CD8-positive, alpha-beta memory T cell (primary cell): ENCODE data around the gene OBSCN. TPM values are rescaled to one million over a fixed set of nuclear protein-coding genes. Genes with fewer than 3 reads are reported as not detected.

Source experiments
- CTCF ChIA-PET: fragments of 350-600 bp; sonication (Branson Sonifier 250); formaldehyde crosslinking; loops from one replicate; lab custom pipeline; 2021; ENCODE audit warnings: antibody characterized with exemption; lab: Charles Lee
- POLR2A ChIA-PET: fragments of 350-600 bp; sonication (Branson Sonifier 250); formaldehyde crosslinking; loops from one replicate; lab custom pipeline; 2021; ENCODE audit warnings: antibody characterized with exemption; lab: Charles Lee
- DNase-seq, 5 donors: peaks; one replicate each; pipeline versions ENCODE4 v3.0.0 to v3.0.0-alpha.2; 2020 to 2022; ENCODE audit warnings: mixed read lengths in 1 of 5
- H3K27ac ChIP-seq: one replicate; pipeline ENCODE4 v1.7.0; 2013; ENCODE audit warnings: low read depth, mild to moderate bottlenecking, low read length, moderate library complexity
- H3K27me3 ChIP-seq: 2 replicates; pipeline ENCODE4 v1.7.0; 2013; ENCODE audit warnings: low read length, mild to moderate bottlenecking; ENCODE audit not compliant: insufficient read depth, poor library complexity, severe bottlenecking
- H3K36me3 ChIP-seq: 2 replicates; pipeline ENCODE4 v1.7.0; 2013; ENCODE audit warnings: mild to moderate bottlenecking, low read length, moderate library complexity; ENCODE audit not compliant: insufficient read depth
- H3K4me1 ChIP-seq: 2 replicates; pipeline ENCODE4 v1.7.0; 2013; ENCODE audit warnings: mild to moderate bottlenecking, low read length, moderate library complexity; ENCODE audit not compliant: insufficient read depth
- H3K4me3 ChIP-seq: 2 replicates; pipeline ENCODE4 v1.7.0; 2013; ENCODE audit warnings: mild to moderate bottlenecking, low read length
- H3K9me3 ChIP-seq: 2 replicates; pipeline ENCODE4 v1.7.0; 2013; ENCODE audit warnings: mild to moderate bottlenecking, low read length
- H3K27ac Mint-ChIP-seq, 8 donors: one replicate each; pipeline ENCODE4 v1.8.0; 2020 to 2021; ENCODE audit warnings: mixed read lengths in 8 of 8, mild to moderate bottlenecking in 6 of 8, inconsistent platforms in 3 of 8, moderate library complexity in 3 of 8
- H3K27me3 Mint-ChIP-seq, 2 donors: one replicate each; pipeline ENCODE4 v1.8.0; 2020 to 2021; ENCODE audit warnings: mixed read lengths in 2 of 2, mild to moderate bottlenecking in 1 of 2, moderate library complexity in 1 of 2
- H3K36me3 Mint-ChIP-seq, 3 donors: one replicate each; pipeline ENCODE4 v1.8.0; 2020 to 2021; ENCODE audit warnings: mixed read lengths in 3 of 3, inconsistent platforms in 1 of 3, mild to moderate bottlenecking in 1 of 3
- H3K4me1 Mint-ChIP-seq, 3 donors: one replicate each; pipeline ENCODE4 v1.8.0; 2020 to 2021; ENCODE audit warnings: mixed read lengths in 3 of 3, inconsistent platforms in 1 of 3, mild to moderate bottlenecking in 1 of 3
- H3K4me3 Mint-ChIP-seq, 7 donors: one replicate each; pipeline ENCODE4 v1.8.0; 2020 to 2021; ENCODE audit warnings: mixed read lengths in 7 of 7, mild to moderate bottlenecking in 6 of 7, moderate library complexity in 4 of 7, inconsistent platforms in 2 of 7
- H3K9me3 Mint-ChIP-seq, 5 donors: one replicate each; pipeline ENCODE4 v1.8.0; 2020 to 2022; ENCODE audit warnings: mixed read lengths in 5 of 5, mild to moderate bottlenecking in 3 of 5, moderate library complexity in 2 of 5, inconsistent platforms in 1 of 5
- polyA plus RNA-seq: library from polyadenylated mRNA; unstranded; fragments of 300-500 nt; fragmentation: Illumina TruSeq; gene quantifications from one replicate; pipeline ENCODE4 v1.2.3, GENCODE V29; 2021
- total RNA-seq, 2 experiments: library from RNA; stranded (reverse); gene quantifications; one replicate each; pipeline ENCODE4 v1.2.3, GENCODE V29; 2021

Gene OBSCN
- total and polyA plus RNA-seq, 3 experiments from 2014 or later: 3.0 to 13.6 (median 10.9) TPM

DNA sequence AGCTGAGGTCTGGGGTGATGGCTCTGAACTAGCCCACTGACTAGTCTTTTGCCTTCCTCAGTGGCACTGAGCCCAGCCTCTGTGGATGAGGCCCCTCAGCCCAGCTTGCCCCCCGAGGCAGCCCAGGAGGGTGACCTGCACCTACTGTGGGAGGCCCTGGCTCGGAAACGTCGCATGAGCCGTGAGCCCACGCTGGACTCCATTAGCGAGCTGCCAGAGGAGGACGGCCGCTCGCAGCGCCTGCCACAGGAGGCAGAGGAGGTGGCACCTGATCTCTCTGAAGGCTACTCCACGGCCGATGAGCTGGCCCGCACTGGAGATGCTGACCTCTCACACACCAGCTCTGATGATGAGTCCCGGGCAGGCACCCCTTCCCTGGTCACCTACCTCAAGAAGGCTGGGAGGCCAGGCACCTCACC, 111.0 kb downstream of the OBSCN start:
- no peaks in the 10 kb centered on the region for H3K9me3 Mint-ChIP-seq
- no peak overlapping the region for H3K27ac Mint-ChIP-seq
- Histone ChIP-seq H3K9me3 (no peaks in the 10 kb centered on the region), H3K4me3 (no peak overlapping the region), H3K36me3 (peaks cover 6% of the 10 kb centered on the region), H3K4me1 (no peaks in the 10 kb centered on the region), H3K27me3 (no peaks in the 10 kb centered on the region), H3K27ac (no peak overlapping the region)
- H3K4me3 Mint-ChIP-seq: no peak overlapping the region
- no peaks in the 10 kb centered on the region for H3K27me3 Mint-ChIP-seq
- peak in 1 of 5 donors; percentile 47 for DNase-seq
- CTCF ChIA-PET: no interaction called here
- H3K4me1 Mint-ChIP-seq: no peaks in the 10 kb centered on the region
- H3K36me3 Mint-ChIP-seq: peaks cover 2 to 35% (median 5%) of the 10 kb centered on the region in 3 donors
- POLR2A ChIA-PET: no interaction called here

DNA sequence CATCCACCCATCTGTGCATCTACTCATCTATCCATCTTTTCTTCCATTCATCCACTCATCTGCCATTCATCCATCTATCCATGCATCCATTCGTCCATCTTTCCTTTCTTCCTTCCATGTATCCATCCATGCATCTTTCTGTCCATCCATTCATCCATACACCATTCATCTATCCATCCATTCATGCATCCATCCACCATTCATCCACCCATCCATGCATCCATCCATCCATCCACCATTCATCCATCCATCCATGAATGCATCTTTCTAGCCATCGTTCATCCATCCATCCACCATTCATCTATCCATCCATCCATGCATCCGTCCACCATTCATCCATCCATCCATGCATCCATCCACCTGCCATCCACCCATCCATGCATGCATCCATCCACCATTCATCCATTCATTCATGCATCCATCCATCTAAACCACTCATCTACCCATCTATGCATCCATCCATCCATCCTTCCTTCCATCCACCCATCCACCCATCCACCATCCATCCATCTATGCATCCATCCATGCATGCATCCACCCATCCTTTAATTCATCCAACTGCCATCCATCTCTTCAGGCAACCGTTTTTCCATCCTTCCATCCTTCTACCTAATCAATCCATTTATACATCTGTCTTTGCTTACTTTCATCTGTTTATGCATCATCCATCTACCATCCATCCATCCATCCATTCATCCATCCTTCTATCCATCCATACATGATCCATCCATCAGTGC, 111.7 kb downstream of the OBSCN start:
- ChIA-PET CTCF (no interaction called here), POLR2A (no interaction called here)
- H3K36me3 ChIP-seq: peaks cover 6% of the 10 kb centered on the region
- no peak overlapping the region for H3K27ac ChIP-seq
- H3K4me1 Mint-ChIP-seq: no peaks in the 10 kb centered on the region
- no peaks in the 10 kb centered on the region for H3K27me3 ChIP-seq
- no peaks in the 10 kb centered on the region for H3K4me1 ChIP-seq
- no peak overlapping the region for H3K4me3 ChIP-seq
- no peak overlapping the region for H3K4me3 Mint-ChIP-seq
- no peaks in the 10 kb centered on the region for H3K9me3 ChIP-seq
- no peaks in the 10 kb centered on the region for H3K27me3 Mint-ChIP-seq
- peaks cover 2 to 39% (median 9%) of the 10 kb centered on the region in 3 donors for H3K36me3 Mint-ChIP-seq
- H3K9me3 Mint-ChIP-seq: no peaks in the 10 kb centered on the region
- H3K27ac Mint-ChIP-seq: no peak overlapping the region
- DNase-seq: no peak

DNA sequence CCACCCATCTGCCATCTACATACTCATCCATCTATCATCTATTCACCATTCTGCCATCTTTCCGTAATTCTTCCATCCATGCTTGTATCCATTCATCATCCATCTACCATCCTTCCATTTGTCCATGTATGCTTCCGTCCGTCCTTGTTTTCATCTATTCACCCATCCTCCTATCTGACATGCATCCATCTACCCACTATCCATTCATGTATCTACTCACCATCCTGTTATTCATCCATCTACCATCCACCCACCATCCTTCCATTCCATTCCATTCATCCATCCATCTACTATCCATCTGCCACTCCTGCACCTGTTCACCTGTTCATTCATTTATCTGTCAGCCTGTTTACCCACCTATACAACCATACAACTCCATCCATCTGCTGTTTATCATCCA, 112.5 kb downstream of the OBSCN start:
- no peaks in the 10 kb centered on the region for H3K4me1 Mint-ChIP-seq
- H3K27me3 Mint-ChIP-seq: no peaks in the 10 kb centered on the region
- Histone ChIP-seq H3K9me3 (no peaks in the 10 kb centered on the region), H3K36me3 (peaks cover 6% of the 10 kb centered on the region), H3K4me1 (no peaks in the 10 kb centered on the region), H3K4me3 (no peak overlapping the region), H3K27ac (no peak overlapping the region), H3K27me3 (no peaks in the 10 kb centered on the region)
- H3K27ac Mint-ChIP-seq: no peak overlapping the region
- no peak overlapping the region for H3K4me3 Mint-ChIP-seq
- H3K36me3 Mint-ChIP-seq: peaks cover 4 to 40% (median 14%) of the 10 kb centered on the region in 3 donors
- no peak for DNase-seq
- ChIA-PET CTCF (no interaction called here), POLR2A (no interaction called here)
- no peaks in the 10 kb centered on the region for H3K9me3 Mint-ChIP-seq

DNA sequence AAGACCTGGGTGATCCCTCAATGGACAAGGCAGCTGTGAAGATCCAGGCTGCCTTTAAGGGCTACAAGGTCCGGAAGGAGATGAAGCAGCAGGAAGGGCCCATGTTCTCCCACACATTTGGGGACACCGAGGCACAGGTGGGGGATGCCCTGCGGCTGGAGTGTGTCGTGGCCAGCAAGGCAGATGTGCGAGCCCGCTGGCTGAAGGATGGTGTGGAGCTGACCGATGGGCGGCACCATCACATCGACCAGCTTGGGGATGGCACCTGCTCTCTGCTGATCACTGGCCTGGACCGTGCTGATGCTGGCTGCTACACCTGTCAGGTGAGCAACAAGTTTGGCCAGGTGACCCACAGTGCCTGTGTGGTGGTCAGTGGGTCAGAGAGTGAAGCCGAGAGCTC, 113.6 kb downstream of the OBSCN start:
- H3K27me3 Mint-ChIP-seq: no peaks in the 10 kb centered on the region
- no peak overlapping the region for H3K27ac Mint-ChIP-seq
- peak in 1 of 5 donors; percentile 27 for DNase-seq
- Histone ChIP-seq H3K9me3 (no peaks in the 10 kb centered on the region), H3K4me1 (no peaks in the 10 kb centered on the region), H3K36me3 (peaks cover 6% of the 10 kb centered on the region), H3K4me3 (no peak overlapping the region), H3K27me3 (no peaks in the 10 kb centered on the region), H3K27ac (no peak overlapping the region)
- no peaks in the 10 kb centered on the region for H3K4me1 Mint-ChIP-seq
- H3K9me3 Mint-ChIP-seq: no peaks in the 10 kb centered on the region
- no peak overlapping the region for H3K4me3 Mint-ChIP-seq
- H3K36me3 Mint-ChIP-seq: peaks cover 4 to 43% (median 14%) of the 10 kb centered on the region in 3 donors
- ChIA-PET POLR2A (no interaction called here), CTCF (no interaction called here)

DNA sequence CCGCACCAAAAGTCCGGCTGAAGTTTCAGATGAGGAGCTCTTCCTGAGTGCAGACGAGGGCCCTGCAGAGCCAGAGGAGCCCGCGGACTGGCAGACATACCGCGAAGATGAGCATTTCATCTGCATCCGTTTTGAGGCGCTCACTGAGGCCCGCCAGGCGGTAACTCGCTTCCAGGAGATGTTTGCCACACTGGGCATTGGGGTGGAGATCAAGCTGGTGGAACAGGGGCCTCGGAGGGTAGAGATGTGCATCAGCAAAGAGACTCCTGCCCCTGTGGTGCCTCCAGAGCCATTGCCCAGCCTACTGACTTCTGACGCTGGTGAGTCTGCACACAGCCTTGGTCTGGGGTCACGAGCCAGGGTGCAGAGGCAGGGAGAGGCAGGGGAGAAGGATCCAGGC, 114.1 kb downstream of the OBSCN start:
- no peaks in the 10 kb centered on the region for H3K9me3 Mint-ChIP-seq
- CTCF ChIA-PET: no interaction called here
- POLR2A ChIA-PET: no interaction called here

DNA sequence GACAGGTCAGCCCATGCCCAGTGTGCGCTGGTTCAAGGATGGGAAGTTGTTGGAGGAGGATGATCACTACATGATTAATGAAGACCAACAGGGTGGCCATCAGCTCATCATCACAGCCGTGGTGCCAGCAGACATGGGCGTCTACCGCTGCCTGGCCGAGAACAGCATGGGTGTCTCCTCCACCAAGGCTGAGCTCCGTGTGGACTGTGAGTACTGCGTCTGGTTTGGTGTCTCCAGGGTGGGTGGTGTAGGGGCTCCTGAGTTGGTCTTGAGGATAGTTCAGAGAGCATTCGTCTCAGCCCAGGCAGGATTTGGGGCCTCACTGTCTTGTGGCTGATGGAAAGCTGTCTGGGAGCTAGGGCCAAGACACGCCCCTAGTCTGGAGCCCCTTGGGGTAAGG, 115.6 kb downstream of the OBSCN start:
- H3K27me3 ChIP-seq: no peaks in the 10 kb centered on the region
- CTCF ChIA-PET: no interaction called here
- Mint-ChIP-seq H3K36me3 (peaks cover 4 to 36% (median 14%) of the 10 kb centered on the region in 3 donors), H3K27me3 (no peaks in the 10 kb centered on the region), H3K4me1 (no peaks in the 10 kb centered on the region), H3K4me3 (no peak overlapping the region), H3K27ac (peak overlapping the region in 1 of 8 donors; percentile 24), H3K9me3 (no peaks in the 10 kb centered on the region)
- DNase-seq: no peak
- POLR2A ChIA-PET: no interaction called here
- H3K36me3 ChIP-seq: peaks cover 6% of the 10 kb centered on the region
- H3K4me1 ChIP-seq: no peaks in the 10 kb centered on the region
- H3K9me3 ChIP-seq: no peaks in the 10 kb centered on the region
- H3K4me3 ChIP-seq: no peak overlapping the region
- no peak overlapping the region for H3K27ac ChIP-seq

More for the DNA sequence above, 114.1 kb downstream of the OBSCN start:
- H3K4me3 ChIP-seq: no peak overlapping the region
- Mint-ChIP-seq H3K36me3 (peaks cover 4 to 43% (median 14%) of the 10 kb centered on the region in 3 donors), H3K27me3 (no peaks in the 10 kb centered on the region), H3K4me3 (no peak overlapping the region), H3K27ac (no peak overlapping the region), H3K4me1 (no peaks in the 10 kb centered on the region)
- no peak overlapping the region for H3K27ac ChIP-seq
- peak in 1 of 5 donors; percentile 36 for DNase-seq
- H3K9me3 ChIP-seq: no peaks in the 10 kb centered on the region
- H3K4me1 ChIP-seq: no peaks in the 10 kb centered on the region
- H3K36me3 ChIP-seq: peaks cover 6% of the 10 kb centered on the region
- H3K27me3 ChIP-seq: no peaks in the 10 kb centered on the region

DNA sequence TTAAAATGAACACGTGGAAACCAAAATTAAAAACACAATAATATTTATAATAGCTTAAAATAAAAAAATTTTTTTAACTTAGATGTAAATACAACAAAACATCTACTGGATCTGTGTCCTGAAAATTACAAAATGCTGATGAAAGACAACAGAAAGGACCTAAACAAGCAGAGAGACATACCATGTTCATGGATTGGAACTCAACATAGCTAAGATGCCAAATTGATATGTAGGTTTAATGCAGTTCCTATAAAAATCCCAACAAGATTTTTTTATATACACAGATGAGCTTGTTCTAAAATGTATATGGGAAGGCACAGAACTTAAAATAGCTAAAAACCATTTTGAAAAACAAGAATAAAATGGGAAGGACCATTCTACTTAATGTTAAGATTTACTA, 117.4 kb downstream of the OBSCN start:
- Mint-ChIP-seq H3K4me1 (no peaks in the 10 kb centered on the region), H3K36me3 (peaks cover 4 to 36% (median 14%) of the 10 kb centered on the region in 3 donors), H3K27me3 (no peaks in the 10 kb centered on the region), H3K4me3 (no peak overlapping the region), H3K27ac (no peak overlapping the region), H3K9me3 (no peaks in the 10 kb centered on the region)
- POLR2A ChIA-PET: no interaction called here
- Histone ChIP-seq H3K4me1 (no peaks in the 10 kb centered on the region), H3K9me3 (no peaks in the 10 kb centered on the region), H3K27me3 (no peaks in the 10 kb centered on the region), H3K36me3 (no peaks in the 10 kb centered on the region), H3K27ac (no peak overlapping the region), H3K4me3 (no peak overlapping the region)
- no peak for DNase-seq
- CTCF ChIA-PET: no interaction called here

DNA sequence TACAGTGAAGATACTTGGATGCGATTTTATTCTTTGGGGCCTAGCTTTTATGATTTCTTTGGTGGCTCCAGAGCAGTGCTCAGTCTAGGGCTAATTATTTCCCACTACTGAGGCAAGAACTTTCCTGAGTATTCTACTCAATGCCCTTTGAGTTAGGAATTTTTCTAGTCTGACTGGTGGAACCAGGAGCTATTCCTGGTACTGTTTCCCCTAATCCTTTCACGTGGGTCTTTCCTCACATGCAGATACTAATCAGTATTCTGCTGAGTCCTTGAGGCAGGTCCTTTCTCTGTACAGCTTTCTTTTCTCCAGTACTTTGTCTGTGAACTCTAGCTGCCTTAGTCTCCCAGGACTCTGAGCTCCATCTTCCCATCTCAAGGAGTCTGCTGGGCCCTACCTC, 122.0 kb downstream of the OBSCN start:
- no peak for DNase-seq
- Mint-ChIP-seq H3K4me3 (no peak overlapping the region), H3K27ac (no peak overlapping the region), H3K4me1 (no peaks in the 10 kb centered on the region), H3K27me3 (no peaks in the 10 kb centered on the region), H3K9me3 (no peaks in the 10 kb centered on the region), H3K36me3 (peaks cover 1 to 27% (median 4%) of the 10 kb centered on the region in 3 donors)
- Histone ChIP-seq H3K27ac (no peak overlapping the region), H3K27me3 (no peaks in the 10 kb centered on the region), H3K4me3 (no peak overlapping the region), H3K9me3 (no peaks in the 10 kb centered on the region), H3K36me3 (no peaks in the 10 kb centered on the region), H3K4me1 (no peaks in the 10 kb centered on the region)
- POLR2A ChIA-PET: no interaction called here
- CTCF ChIA-PET: no interaction called here
